GM23338 (cell line): ENCODE results near the gene PKD2. TPM values are rescaled to one million over a fixed set of nuclear protein-coding genes. Genes with fewer than 3 reads are reported as not detected.
"Not testable (repeated sequence)": the region's sequence is repeated elsewhere in the genome, so short reads cannot be mapped to it uniquely, and the experiment has no call there.

ENCODE experiments used
- ATAC-seq: fragments of 200-7000 bp; cut with Tn5 transposase; 3 replicates; pipeline ENCODE4 v1.9.1; 2020
- DNase-seq: peaks from one replicate; pipeline ENCODE4 v3.0.0-alpha.2; 2015; ENCODE audit warnings: low spot score
- H2AFZ ChIP-seq: fragments of 200-600 bp; sonication (generic); 2 replicates; pipeline ENCODE4 v1.8.0; 2016; ENCODE audit warnings: antibody characterized with exemption, mild to moderate bottlenecking, moderate library complexity
- H3F3A ChIP-seq: fragments of 200-600 bp; sonication (generic); replicated peaks from 2 replicates; pipeline ENCODE4 v1.8.0; 2017; ENCODE audit warnings: antibody characterized with exemption, mixed run types, low read depth
- H3K27ac ChIP-seq: fragments of 200-600 bp; sonication (generic); 2 replicates; pipeline ENCODE4 v1.6.1; 2016; ENCODE audit warnings: low read depth
- H3K27me3 ChIP-seq: fragments of 200-600 bp; sonication (generic); 2 replicates; pipeline ENCODE4 v1.8.0; 2016; ENCODE audit warnings: mild to moderate bottlenecking, mixed run types, moderate library complexity; ENCODE audit not compliant: insufficient read depth
- H3K36me3 ChIP-seq: fragments of 200-600 bp; sonication (generic); 2 replicates; pipeline ENCODE4 v1.8.0; 2016; ENCODE audit warnings: mild to moderate bottlenecking; ENCODE audit not compliant: insufficient read depth
- H3K4me1 ChIP-seq: fragments of 200-600 bp; sonication (generic); 2 replicates; pipeline ENCODE4 v1.8.0; 2016; ENCODE audit warnings: mild to moderate bottlenecking, moderate library complexity; ENCODE audit not compliant: insufficient read depth
- H3K4me2 ChIP-seq: fragments of 200-600 bp; sonication (generic); 2 replicates; pipeline ENCODE4 v1.7.1; 2017; ENCODE audit warnings: mixed run types
- H3K4me3 ChIP-seq: fragments of 200-600 bp; sonication (generic); 2 replicates; pipeline ENCODE4 v1.6.1; 2016; ENCODE audit warnings: mixed run types
- H3K79me2 ChIP-seq: fragments of 200-600 bp; sonication (generic); replicated peaks from 2 replicates; pipeline ENCODE4 v1.8.0; 2017; ENCODE audit warnings: mild to moderate bottlenecking; ENCODE audit not compliant: insufficient read depth
- H3K9me2 ChIP-seq: fragments of 200-600 bp; sonication (generic); 2 replicates; pipeline ENCODE4 v1.8.0; 2017; ENCODE audit not compliant: insufficient read depth
- H4K20me1 ChIP-seq: fragments of 200-600 bp; sonication (generic); replicated peaks from 2 replicates; pipeline ENCODE4 v1.8.0; 2017; ENCODE audit warnings: mild to moderate bottlenecking; ENCODE audit not compliant: insufficient read depth
- H3K27ac Mint-ChIP-seq: 2 replicates; pipeline ENCODE4 v1.8.0; 2020; ENCODE audit warnings: inconsistent platforms, mild to moderate bottlenecking, moderate library complexity, mixed read lengths
- H3K27me3 Mint-ChIP-seq: 3 replicates; pipeline ENCODE4 v1.8.0; 2022; ENCODE audit warnings: low read depth, mild to moderate bottlenecking, moderate library complexity, mixed read lengths, inconsistent platforms; ENCODE audit not compliant: insufficient read depth, poor library complexity
- H3K36me3 Mint-ChIP-seq: 3 replicates; pipeline ENCODE4 v1.8.0; 2021; ENCODE audit warnings: low read depth, mild to moderate bottlenecking, inconsistent platforms, moderate library complexity, mixed read lengths
- H3K4me1 Mint-ChIP-seq: 3 replicates; pipeline ENCODE4 v1.8.0; 2020; ENCODE audit warnings: mild to moderate bottlenecking, inconsistent platforms, mixed read lengths
- H3K4me3 Mint-ChIP-seq: 3 replicates; pipeline ENCODE4 v1.8.0; 2021; ENCODE audit warnings: moderate library complexity, mild to moderate bottlenecking, inconsistent platforms, mixed read lengths
- H3K9me3 Mint-ChIP-seq: 3 replicates; pipeline ENCODE4 v1.8.0; 2020; ENCODE audit warnings: moderate library complexity, mild to moderate bottlenecking, inconsistent platforms, mixed read lengths
- CREB1 ChIP-seq: fragments of 250-450 bp; sonication (Bioruptor Pico); IDR thresholded peaks from 2 replicates; pipeline ENCODE4 v1.5.0; 2020; ENCODE audit warnings: low read depth, mild to moderate bottlenecking, moderate library complexity
- CTCF ChIP-seq, 2 experiments: fragments of 200-600 bp in 1 of 2; sonication (generic) in 1 of 2; conservative IDR thresholded peaks; 2 replicates each; pipeline versions ENCODE4 v1.5.1 to v1.6.1; 2016 to 2017; ENCODE audit warnings: antibody characterized with exemption in 2 of 2, low read depth in 2 of 2, mild to moderate bottlenecking in 2 of 2, moderate library complexity in 1 of 2
- EZH2 ChIP-seq: fragments of 200-600 bp; sonication (generic); IDR thresholded peaks from one replicate; pipeline ENCODE4 v1.8.0; 2017; ENCODE audit warnings: antibody characterized with exemption, mild to moderate bottlenecking, low read depth; ENCODE audit not compliant: unreplicated experiment
- NANOG ChIP-seq: IDR thresholded peaks from 2 replicates; pipeline ENCODE4 v1.6.1; 2016; ENCODE audit warnings: antibody characterized with exemption, borderline replicate concordance
- POLR2AphosphoS5 ChIP-seq: IDR thresholded peaks from 2 replicates; pipeline ENCODE4 v1.6.1; 2016; ENCODE audit warnings: antibody characterized with exemption, low read depth
- STAT1 ChIP-seq: IDR thresholded peaks from one replicate; pipeline ENCODE4 v1.6.1; 2016; ENCODE audit warnings: antibody characterized with exemption; ENCODE audit not compliant: unreplicated experiment
- ZNF331 ChIP-seq: fragments of 250-450 bp; sonication (Bioruptor Pico); IDR thresholded peaks from 2 replicates; pipeline ENCODE4 v1.5.0; 2020; ENCODE audit warnings: low read depth, mild to moderate bottlenecking, moderate library complexity
- ZNF462 ChIP-seq: fragments of 250-450 bp; sonication (Bioruptor Pico); IDR thresholded peaks from 2 replicates; pipeline ENCODE4 v1.5.0; 2020; ENCODE audit warnings: mild to moderate bottlenecking, moderate library complexity
- polyA plus RNA-seq: library from polyadenylated mRNA; unstranded; fragments of >200 nt; fragmentation: Nextera tagmentation; extraction: Ambion mirVana; gene quantifications from 2 replicates; pipeline ENCODE4 v1.2.1, GENCODE V29; 2016
- total RNA-seq: library from RNA; depleted of rRNA; stranded (reverse); fragments of >200 nt; shearing (Covaris generic); gene quantifications from 2 replicates; pipeline ENCODE4 v1.2.3, GENCODE V29; 2014
- TF ChIP-seq, protein P1 (sequence below): IDR thresholded peaks from 2 replicates; pipeline ENCODE4 v1.6.1; 2016; ENCODE audit warnings: antibody characterized with exemption
- TF ChIP-seq, protein P2 (sequence below): IDR thresholded peaks from one replicate; pipeline ENCODE4 v1.6.1; 2018; ENCODE audit warnings: antibody characterized with exemption; ENCODE audit not compliant: unreplicated experiment

The PKD2 gene
- total and polyA plus RNA-seq, 2 experiments from 2014 or later, result 17.9 to 45.3 TPM

GRCh38 chr4:88107406-88108107, 100.1 kb downstream of the PKD2 start:
- Histone ChIP-seq H3K9me2 (no peaks in the 10 kb centered on the region), H3K4me3 (no peak overlapping the region), H2AFZ (no peak overlapping the region), H3K79me2 (no peaks in the 10 kb centered on the region), H4K20me1 (no peaks in the 10 kb centered on the region), H3K27me3 (no peaks in the 10 kb centered on the region), H3K4me2 (no peak overlapping the region), H3K27ac (no peak overlapping the region), H3K36me3 (no peaks in the 10 kb centered on the region), H3K4me1 (no peaks in the 10 kb centered on the region), H3F3A (no peaks in the 10 kb centered on the region)
- no peaks in the 10 kb centered on the region for H3K36me3 Mint-ChIP-seq
- no peak overlapping the region for H3K27ac Mint-ChIP-seq
- H3K9me3 Mint-ChIP-seq, result no peaks in the 10 kb centered on the region
- DNase-seq (no peak), ATAC-seq (peak; percentile 53)
- H3K27me3 Mint-ChIP-seq, result peaks cover 2% of the 10 kb centered on the region
- H3K4me1 Mint-ChIP-seq, result peaks cover 3% of the 10 kb centered on the region; the same call in 2 of the 3 replicates
- TF ChIP-seq ZNF462 (no peak), STAT1 (no peak), NANOG (no peak), POLR2AphosphoS5 (no peak), EZH2 (no peak), CREB1 (CRISPR knock-in tag) (no peak), CTCF (conservative IDR thresholded peaks at IDR 0.05; ENCODE audit: low read depth in 2 of 2) (no peak), ZNF331 (CRISPR knock-in tag) (no peak)
- TF ChIP-seq, protein P1, sequence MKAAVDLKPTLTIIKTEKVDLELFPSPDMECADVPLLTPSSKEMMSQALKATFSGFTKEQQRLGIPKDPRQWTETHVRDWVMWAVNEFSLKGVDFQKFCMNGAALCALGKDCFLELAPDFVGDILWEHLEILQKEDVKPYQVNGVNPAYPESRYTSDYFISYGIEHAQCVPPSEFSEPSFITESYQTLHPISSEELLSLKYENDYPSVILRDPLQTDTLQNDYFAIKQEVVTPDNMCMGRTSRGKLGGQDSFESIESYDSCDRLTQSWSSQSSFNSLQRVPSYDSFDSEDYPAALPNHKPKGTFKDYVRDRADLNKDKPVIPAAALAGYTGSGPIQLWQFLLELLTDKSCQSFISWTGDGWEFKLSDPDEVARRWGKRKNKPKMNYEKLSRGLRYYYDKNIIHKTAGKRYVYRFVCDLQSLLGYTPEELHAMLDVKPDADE, result no peak
- TF ChIP-seq, protein P2, sequence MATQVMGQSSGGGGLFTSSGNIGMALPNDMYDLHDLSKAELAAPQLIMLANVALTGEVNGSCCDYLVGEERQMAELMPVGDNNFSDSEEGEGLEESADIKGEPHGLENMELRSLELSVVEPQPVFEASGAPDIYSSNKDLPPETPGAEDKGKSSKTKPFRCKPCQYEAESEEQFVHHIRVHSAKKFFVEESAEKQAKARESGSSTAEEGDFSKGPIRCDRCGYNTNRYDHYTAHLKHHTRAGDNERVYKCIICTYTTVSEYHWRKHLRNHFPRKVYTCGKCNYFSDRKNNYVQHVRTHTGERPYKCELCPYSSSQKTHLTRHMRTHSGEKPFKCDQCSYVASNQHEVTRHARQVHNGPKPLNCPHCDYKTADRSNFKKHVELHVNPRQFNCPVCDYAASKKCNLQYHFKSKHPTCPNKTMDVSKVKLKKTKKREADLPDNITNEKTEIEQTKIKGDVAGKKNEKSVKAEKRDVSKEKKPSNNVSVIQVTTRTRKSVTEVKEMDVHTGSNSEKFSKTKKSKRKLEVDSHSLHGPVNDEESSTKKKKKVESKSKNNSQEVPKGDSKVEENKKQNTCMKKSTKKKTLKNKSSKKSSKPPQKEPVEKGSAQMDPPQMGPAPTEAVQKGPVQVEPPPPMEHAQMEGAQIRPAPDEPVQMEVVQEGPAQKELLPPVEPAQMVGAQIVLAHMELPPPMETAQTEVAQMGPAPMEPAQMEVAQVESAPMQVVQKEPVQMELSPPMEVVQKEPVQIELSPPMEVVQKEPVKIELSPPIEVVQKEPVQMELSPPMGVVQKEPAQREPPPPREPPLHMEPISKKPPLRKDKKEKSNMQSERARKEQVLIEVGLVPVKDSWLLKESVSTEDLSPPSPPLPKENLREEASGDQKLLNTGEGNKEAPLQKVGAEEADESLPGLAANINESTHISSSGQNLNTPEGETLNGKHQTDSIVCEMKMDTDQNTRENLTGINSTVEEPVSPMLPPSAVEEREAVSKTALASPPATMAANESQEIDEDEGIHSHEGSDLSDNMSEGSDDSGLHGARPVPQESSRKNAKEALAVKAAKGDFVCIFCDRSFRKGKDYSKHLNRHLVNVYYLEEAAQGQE, result no peak
- no peak overlapping the region for H3K4me3 Mint-ChIP-seq

- ATAC-seq, H3K27me3 Mint-ChIP-seq, H3K36me3 Mint-ChIP-seq, H3K36me3 ChIP-seq, H3K9me2 ChIP-seq, H3K79me2 ChIP-seq, H3K4me1 ChIP-seq, H3K4me3 Mint-ChIP-seq, H3K27ac Mint-ChIP-seq, H4K20me1 ChIP-seq, H3F3A ChIP-seq, H3K27ac ChIP-seq, H2AFZ ChIP-seq, H3K9me3 Mint-ChIP-seq, H3K27me3 ChIP-seq, H3K4me1 Mint-ChIP-seq, H3K4me2 ChIP-seq, DNase-seq, H3K4me3 ChIP-seq: not testable (repeated sequence)
Observed at GRCh38 chr4:88108108-88108465, 100.7 kb downstream of the PKD2 start.
